NK-92 (cell line): Measurements from ENCODE around the gene C1orf174.

Experiments used
- DNase-seq: peaks from one replicate; lab custom pipeline; 2025; ENCODE audit not compliant: unreplicated experiment; lab: John Stamatoyannopoulos, UW

The C1orf174 gene

GRCh38 chr1:3898475-3898735, 1.7 kb downstream of the C1orf174 start:
- no peak for DNase-seq

- no peak for DNase-seq
These were observed 3.6 kb downstream of the C1orf174 start for GRCh38 chr1:3896396-3897000.

- no peak for DNase-seq
These were observed 4.1 kb downstream of the C1orf174 start for GRCh38 chr1:3895951-3896325.

- no peak for DNase-seq
These were observed 4.7 kb downstream of the C1orf174 start for GRCh38 chr1:3895279-3895950.

- no peak for DNase-seq
These were observed 5.3 kb downstream of the C1orf174 start for GRCh38 chr1:3894626-3895278.

GRCh38 chr1:3893190-3893589, 6.9 kb downstream of the C1orf174 start:
- no peak for DNase-seq

- DNase-seq: no peak
These were observed 7.3 kb downstream of the C1orf174 start for GRCh38 chr1:3892748-3893147.

- no peak for DNase-seq
These were observed 8.7 kb downstream of the C1orf174 start for GRCh38 chr1:3891329-3891865.

GRCh38 chr1:3890389-3891328, 9.4 kb downstream of the C1orf174 start:
- no peak for DNase-seq

GRCh38 chr1:3889936-3890335, 10.1 kb downstream of the C1orf174 start:
- no peak for DNase-seq

- DNase-seq: no peak
These were observed 11.8 kb downstream of the C1orf174 start for GRCh38 chr1:3888301-3888700.

- DNase-seq: no peak
These were observed 13.4 kb downstream of the C1orf174 start for GRCh38 chr1:3886691-3887090.

- DNase-seq: no peak
These were observed 13.9 kb downstream of the C1orf174 start for GRCh38 chr1:3886106-3886670.

- no peak for DNase-seq
These were observed 14.5 kb downstream of the C1orf174 start for GRCh38 chr1:3885611-3886010.

GRCh38 chr1:3884966-3885365, 15.1 kb downstream of the C1orf174 start:
- DNase-seq: no peak

GRCh38 chr1:3883194-3883925, 16.7 kb downstream of the C1orf174 start:
- no peak for DNase-seq

- no peak for DNase-seq
These were observed 18.9 kb downstream of the C1orf174 start for GRCh38 chr1:3881193-3881480.

GRCh38 chr1:3880429-3881192, 19.5 kb downstream of the C1orf174 start:
- no peak for DNase-seq

- no peak for DNase-seq
These were observed 20.2 kb downstream of the C1orf174 start for GRCh38 chr1:3879787-3880428.
